Measurements from ENCODE around the gene SERPINA9. TPM values are rescaled to one million over a fixed set of nuclear protein-coding genes. Genes with fewer than 3 reads are reported as not detected.
"Not testable (repeated sequence)": the region's sequence is repeated elsewhere in the genome, so short reads cannot be mapped to it uniquely, and the experiment has no call there.

Gene SERPINA9
- total RNA-seq, result not detected
- long read RNA-seq, result 0 reads

- intact Hi-C loops (cut with DNase I), result no loop called here
- peak; percentile 15 for DNase-seq (ENCODE audit: low spot score)
Measured at GRCh38 chr14:94476023-94476422, at the start of gene SERPINA9. TSS of gene SERPINA9 (minus strand) at chr14:94476197. CDS start at chr14:94469840, 6,357 bp downstream.

- intact Hi-C loops (cut with DNase I), result no loop called here
Measured at GRCh38 chr14:94524093-94524492, 48.1 kb upstream of the SERPINA9 start.

GRCh38 chr14:94523265-94523664 is 47.3 kb upstream of the SERPINA9 start:
- intact Hi-C loops (cut with DNase I), result no loop called here
- DNase-seq (ENCODE audit: low spot score), result no peak

More at GRCh38 chr14:94524093-94524492, 48.1 kb upstream of the SERPINA9 start:
- no peak for DNase-seq (ENCODE audit: low spot score)

GRCh38 chr14:94522115-94522724 is 46.2 kb upstream of the SERPINA9 start:
- intact Hi-C loops (cut with DNase I), result no loop called here

GRCh38 chr14:94521375-94522114 is 45.5 kb upstream of the SERPINA9 start:
- no peak for DNase-seq (ENCODE audit: low spot score)
- intact Hi-C loops (cut with DNase I), result no loop called here

More at GRCh38 chr14:94522115-94522724, 46.2 kb upstream of the SERPINA9 start:
- no peak for DNase-seq (ENCODE audit: low spot score)

GRCh38 chr14:94517641-94518257 is 41.8 kb upstream of the SERPINA9 start:
- DNase-seq (ENCODE audit: low spot score), result no peak
- intact Hi-C loops (cut with DNase I), result no loop called here

GRCh38 chr14:94517248-94517640 is 41.2 kb upstream of the SERPINA9 start:
- DNase-seq (ENCODE audit: low spot score), result no peak
- intact Hi-C loops (cut with DNase I), result no loop called here

GRCh38 chr14:94515856-94516255 is 39.9 kb upstream of the SERPINA9 start:
- intact Hi-C loops (cut with DNase I), result no loop called here
- DNase-seq (ENCODE audit: low spot score), result no peak

GRCh38 chr14:94515426-94515825 is 39.4 kb upstream of the SERPINA9 start:
- intact Hi-C loops (cut with DNase I), result no loop called here
- no peak for DNase-seq (ENCODE audit: low spot score)

- DNase-seq (ENCODE audit: low spot score), result no peak
- intact Hi-C loops (cut with DNase I), result no loop called here
Measured at GRCh38 chr14:94514351-94514750, 38.4 kb upstream of the SERPINA9 start.

- not testable (repeated sequence) for DNase-seq (ENCODE audit: low spot score)
Measured at GRCh38 chr14:94510481-94510880, 34.5 kb upstream of the SERPINA9 start.

GRCh38 chr14:94509356-94509755 is 33.4 kb upstream of the SERPINA9 start, which contains the start of gene SERPINA12:
TSS of gene SERPINA12 (minus strand) at chr14:94509469. CDS start at chr14:94498397, 11,072 bp downstream.
- no peak for DNase-seq (ENCODE audit: low spot score)
- intact Hi-C loops (cut with DNase I), result no loop called here

More at GRCh38 chr14:94510481-94510880, 34.5 kb upstream of the SERPINA9 start:
- intact Hi-C loops (cut with DNase I), result not testable (repeated sequence)

GRCh38 chr14:94505641-94506040 is 29.6 kb upstream of the SERPINA9 start:
- DNase-seq (ENCODE audit: low spot score), result no peak
- intact Hi-C loops (cut with DNase I), result no loop called here

GRCh38 chr14:94505206-94505605 is 29.2 kb upstream of the SERPINA9 start:
- DNase-seq (ENCODE audit: low spot score), result no peak
- intact Hi-C loops (cut with DNase I), result no loop called here

- intact Hi-C loops (cut with DNase I), result no loop called here
- no peak for DNase-seq (ENCODE audit: low spot score)
Measured at GRCh38 chr14:94501588-94502516, 25.9 kb upstream of the SERPINA9 start.

GRCh38 chr14:94500264-94500663 is 24.3 kb upstream of the SERPINA9 start:
- intact Hi-C loops (cut with DNase I), result no loop called here
- peak; percentile 22 for DNase-seq (ENCODE audit: low spot score)

- intact Hi-C loops (cut with DNase I), result no loop called here
- no peak for DNase-seq (ENCODE audit: low spot score)
Measured at GRCh38 chr14:94499673-94500072, 23.7 kb upstream of the SERPINA9 start.

- intact Hi-C loops (cut with DNase I), result no loop called here
Measured at GRCh38 chr14:94498215-94498614, 22.2 kb upstream of the SERPINA9 start.

GRCh38 chr14:94494085-94494484 is 18.1 kb upstream of the SERPINA9 start:
- intact Hi-C loops (cut with DNase I), result no loop called here
- DNase-seq (ENCODE audit: low spot score), result peak; percentile 36

More at GRCh38 chr14:94498215-94498614, 22.2 kb upstream of the SERPINA9 start:
- peak; percentile 7 for DNase-seq (ENCODE audit: low spot score)

Measured in cardiac septum (tissue), 1 donor.